ENCODE results near the gene MACROD2.

The MACROD2 gene

GRCh38 chr20:15859061-15859460, 1863.7 kb downstream of the MACROD2 start:
- DNase-seq = no peak

DNA sequence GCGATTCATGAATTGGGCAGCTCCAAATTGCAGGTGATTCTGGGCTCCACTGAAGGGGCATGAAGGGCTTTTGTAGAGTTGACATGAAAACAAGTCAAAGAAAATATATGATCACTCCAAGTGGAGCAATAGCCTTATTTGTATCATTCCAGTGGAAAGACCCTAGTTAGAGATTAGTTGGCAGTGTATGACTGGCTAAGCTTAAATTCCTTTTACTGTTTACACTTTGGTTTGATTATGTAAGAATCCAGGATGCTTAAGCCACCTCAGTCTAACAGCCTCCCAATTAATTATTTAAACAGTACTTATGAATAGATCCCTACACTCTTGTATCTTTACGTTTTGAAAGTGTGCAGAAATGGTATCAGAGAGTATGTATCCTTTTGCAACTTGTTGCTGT, 1865.5 kb downstream of the MACROD2 start:
- no peak for DNase-seq

GRCh38 chr20:15862178-15862577, 1866.9 kb downstream of the MACROD2 start:
- no peak for DNase-seq

GRCh38 chr20:15863735-15864134, 1868.4 kb downstream of the MACROD2 start:
- DNase-seq = peak; percentile 6

DNA sequence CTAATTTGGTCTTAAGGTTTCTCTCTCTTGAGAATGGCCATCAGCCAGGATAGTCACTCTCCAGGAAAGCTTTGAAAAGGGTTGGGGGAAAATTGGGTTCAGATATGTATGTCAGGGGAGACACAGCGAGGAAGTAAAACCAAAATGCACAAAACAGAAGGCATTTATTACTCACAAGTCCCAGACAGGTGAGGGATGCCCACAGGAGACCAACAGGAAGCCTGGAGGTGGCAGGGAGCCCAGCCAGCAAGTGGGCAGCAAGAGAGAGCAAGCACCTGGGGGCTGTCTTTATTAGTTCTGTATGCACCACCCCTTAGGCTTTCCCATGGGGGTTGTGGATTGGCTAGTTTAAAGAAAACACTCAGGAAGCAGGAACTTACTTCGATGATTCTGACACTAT, 1870.2 kb downstream of the MACROD2 start:
- no peak for DNase-seq

DNA sequence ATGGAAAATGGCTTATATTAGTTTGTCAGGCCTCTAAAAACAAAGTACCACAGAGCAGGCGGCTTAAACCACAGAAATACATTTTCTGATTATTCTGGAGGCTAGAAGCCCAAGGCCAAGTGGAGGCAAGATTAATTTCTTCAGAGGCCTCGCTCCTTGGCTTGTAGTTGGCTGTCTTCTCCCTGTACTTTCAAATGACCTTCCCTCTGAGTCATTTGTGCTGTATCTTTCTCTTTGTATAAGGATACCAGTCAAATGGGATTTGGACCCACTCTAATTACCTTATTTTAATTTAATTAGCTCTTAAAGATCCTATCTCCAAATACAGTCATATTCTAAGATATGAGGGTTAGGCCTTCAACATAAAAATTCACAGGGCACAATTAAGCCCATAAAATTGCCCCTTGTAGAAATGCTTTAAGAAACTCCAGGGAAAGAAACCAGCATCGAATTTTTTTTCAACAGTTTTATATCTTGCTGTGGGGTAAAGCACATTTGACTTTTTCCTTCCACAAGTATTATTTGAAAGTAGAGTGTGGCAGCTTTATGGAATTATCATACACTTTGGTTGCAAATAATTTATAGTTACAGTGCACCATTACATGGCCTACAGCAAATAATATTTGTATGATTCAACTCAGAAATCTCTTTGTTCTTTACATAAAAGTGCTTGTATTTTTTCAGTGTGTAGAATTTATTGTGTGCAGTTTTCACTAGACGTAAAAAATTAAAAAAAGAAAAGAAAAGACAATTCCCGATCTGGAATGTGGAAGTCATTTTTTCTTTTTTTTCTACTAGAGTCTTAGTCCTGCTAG, 1871.8 kb downstream of the MACROD2 start:
- no peak for DNase-seq

GRCh38 chr20:15867899-15868298, 1872.6 kb downstream of the MACROD2 start:
- peak; percentile 21 for DNase-seq

- DNase-seq = peak; percentile 91
These were observed 1880.1 kb downstream of the MACROD2 start for GRCh38 chr20:15875446-15875845.

- no peak for DNase-seq
These were observed 1887.2 kb downstream of the MACROD2 start for GRCh38 chr20:15882553-15882952.

- DNase-seq = no peak
These were observed 1890.9 kb downstream of the MACROD2 start for GRCh38 chr20:15886250-15886649.

GRCh38 chr20:15887387-15887786, 1892.1 kb downstream of the MACROD2 start:
- no peak for DNase-seq

DNA sequence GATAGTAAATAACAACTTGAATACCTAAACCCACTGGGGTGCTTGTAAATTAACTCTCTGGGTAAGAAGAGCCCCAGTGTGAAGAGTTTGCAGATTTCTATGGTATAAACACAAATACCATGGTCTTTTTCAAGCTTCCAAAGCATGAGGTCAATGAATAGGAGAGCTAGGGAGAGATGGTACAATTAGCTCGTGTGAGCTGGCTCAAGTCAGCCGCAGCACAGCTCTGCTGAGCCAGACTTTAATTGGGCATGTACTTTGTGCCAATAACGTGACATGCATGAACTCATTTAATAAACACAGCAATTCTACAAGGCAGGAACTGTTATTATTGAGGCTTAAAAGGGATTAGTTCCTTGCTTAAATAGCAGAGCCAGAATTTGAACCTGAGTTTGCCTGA, 1893.7 kb downstream of the MACROD2 start:
- DNase-seq = no peak

GRCh38 chr20:15889514-15890256, 1894.4 kb downstream of the MACROD2 start:
- DNase-seq = peak; percentile 84

DNA sequence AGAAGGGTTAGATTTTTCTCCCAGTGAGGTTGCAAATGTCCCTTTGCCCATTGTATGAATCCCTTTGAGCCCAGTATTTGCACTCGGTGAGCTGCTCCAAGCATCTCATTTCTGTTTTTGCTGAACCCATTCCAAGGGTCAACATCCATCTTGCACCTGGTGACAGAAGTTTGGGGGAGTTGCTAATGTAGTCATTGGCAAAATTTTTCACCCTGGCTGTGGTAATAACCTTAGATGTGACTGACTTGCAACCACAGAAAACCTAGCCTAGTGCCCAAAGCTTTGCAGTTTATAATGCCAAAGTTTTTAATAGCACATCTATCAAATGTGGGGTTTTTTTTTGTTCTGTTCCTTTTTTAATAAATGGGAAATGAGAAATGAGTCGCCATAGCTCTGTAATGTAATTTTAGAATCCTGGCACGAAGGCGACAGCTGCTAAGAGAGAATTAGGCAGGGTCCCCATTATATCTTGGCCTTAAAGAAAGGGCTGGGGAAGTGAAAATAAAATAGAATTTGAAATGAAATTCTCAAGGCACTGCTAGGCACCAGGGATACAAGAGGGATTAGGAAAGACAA, 1895.2 kb downstream of the MACROD2 start:
- no peak for DNase-seq

GRCh38 chr20:15895126-15895525, 1899.8 kb downstream of the MACROD2 start:
- DNase-seq = no peak

- no peak for DNase-seq
These were observed 1900.3 kb downstream of the MACROD2 start for GRCh38 chr20:15895560-15896084.

GRCh38 chr20:15899967-15900366, 1904.7 kb downstream of the MACROD2 start:
- DNase-seq = no peak

DNA sequence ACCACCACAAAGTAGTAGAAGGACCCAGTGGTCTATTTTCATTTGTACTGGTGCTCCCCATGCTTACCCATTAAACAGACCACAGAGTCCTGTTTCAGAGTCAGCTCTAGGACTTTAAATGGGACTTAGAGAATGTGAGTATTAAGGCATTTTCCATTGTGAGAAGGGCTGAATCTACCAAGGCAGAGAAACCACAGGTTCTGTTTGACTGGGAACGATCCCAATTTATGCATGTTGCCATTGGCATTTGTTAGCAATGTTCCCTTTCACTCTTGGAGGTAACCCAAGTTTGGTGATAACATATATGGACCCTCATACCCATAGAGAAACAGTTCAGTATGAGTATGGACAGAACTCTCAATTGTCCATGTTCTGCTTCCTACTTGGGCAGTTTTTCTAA, 1905.1 kb downstream of the MACROD2 start:
- DNase-seq = no peak

DNA sequence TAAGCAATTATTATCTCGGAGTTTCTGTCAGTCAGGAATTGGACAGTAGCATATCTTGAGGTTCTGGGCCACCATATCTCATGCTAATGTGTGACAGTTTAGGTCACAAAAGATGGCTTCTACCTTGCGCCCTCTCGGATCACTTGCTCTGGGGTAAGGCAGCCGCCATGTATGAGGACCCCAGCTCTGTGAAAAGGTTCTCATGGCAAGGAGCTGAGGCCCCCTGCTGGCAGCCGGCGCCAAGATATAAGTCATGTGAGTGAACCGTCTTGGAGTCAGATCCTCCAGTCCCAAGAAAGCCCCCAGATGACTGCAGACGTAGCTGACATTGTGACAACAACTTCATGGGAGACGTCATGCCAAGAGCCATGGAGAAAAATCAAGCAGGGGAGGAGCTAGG, 1907.2 kb downstream of the MACROD2 start:
- no peak for DNase-seq

GRCh38 chr20:15905661-15906060, 1910.3 kb downstream of the MACROD2 start:
- DNase-seq = no peak

GRCh38 chr20:15909995-15910394, 1914.7 kb downstream of the MACROD2 start:
- DNase-seq = no peak

DNA sequence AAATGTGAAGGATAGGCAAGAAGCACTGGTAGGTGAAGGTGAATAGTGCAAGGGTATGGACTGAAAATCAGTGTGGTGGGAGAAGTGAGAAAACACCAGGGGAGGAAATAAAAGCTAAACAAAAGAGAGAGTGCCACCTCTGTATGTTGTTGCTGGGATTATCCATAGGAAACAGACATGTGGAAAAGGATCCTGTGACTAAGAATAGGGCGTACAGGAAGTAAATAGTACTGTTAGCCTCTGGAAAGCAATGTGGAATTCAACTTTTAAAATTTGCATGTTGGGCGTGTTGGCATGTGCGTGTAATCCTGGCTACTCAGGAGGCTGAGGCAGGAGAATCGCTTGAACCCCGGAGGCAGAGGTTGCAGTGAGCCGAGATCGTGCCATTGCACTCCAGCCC, 1916.3 kb downstream of the MACROD2 start:
- DNase-seq = no peak

GRCh38 chr20:15913391-15914025, 1918.2 kb downstream of the MACROD2 start:
- no peak for DNase-seq

All from NCI-H2171 treated with DMSO at 0.1 percent for 48 hours (cell line).